ENCODE measurements around the gene CDH7.

DNA sequence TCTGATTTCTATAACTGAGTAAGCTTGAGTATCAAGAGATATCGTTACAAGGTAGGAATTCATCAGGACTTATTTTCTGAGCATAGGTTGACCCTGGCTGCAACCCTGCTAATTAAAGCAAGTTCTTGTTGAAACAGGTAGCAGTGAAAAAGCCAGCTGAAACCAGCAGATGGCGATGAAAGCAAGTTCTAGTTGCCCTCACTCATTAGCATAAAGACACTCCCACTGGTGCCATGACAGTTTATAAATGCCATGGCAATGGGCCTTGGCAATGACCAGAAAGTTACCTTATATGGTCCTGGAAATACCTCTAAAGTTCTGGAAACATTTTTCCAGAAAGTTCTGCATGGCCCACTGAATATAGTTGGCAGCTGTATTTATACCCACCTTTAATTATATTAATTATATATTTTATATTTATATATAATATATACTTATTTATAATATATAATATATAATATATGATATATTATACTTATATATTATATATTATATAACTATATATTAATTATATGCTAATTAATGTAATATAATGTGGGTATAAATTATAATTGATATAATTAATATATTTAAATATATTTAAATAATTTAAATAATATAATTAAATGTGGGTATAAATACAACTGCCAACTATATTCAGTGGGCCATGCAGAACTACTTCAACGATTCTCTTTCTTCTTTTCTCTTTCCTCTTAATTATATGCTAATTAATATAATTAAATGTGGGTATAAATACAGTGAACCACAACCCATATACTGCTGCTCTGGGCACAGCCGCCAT lies 188.0 kb downstream of the CDH7 start:
- TF ChIP-seq CTCF (IDR thresholded peaks at IDR 0.05; ENCODE audit: borderline replicate concordance, extremely low read depth, low read length, poor library complexity, severe bottlenecking) (peak; percentile 41), EZH2 (IDR thresholded peaks at IDR 0.05; ENCODE audit: borderline replicate concordance, low read depth, low read length, severe bottlenecking) (no peak)

Data from DND-41 (cell line).